ELR (cell line): ENCODE data around the gene SPSB2.

Source experiments
- DNase-seq: peaks from one replicate; pipeline ENCODE4 v3.0.0-alpha.2; 2015; ENCODE audit warnings: low read depth

SPSB2 gene

GRCh38 chr12:6832125-6832524, 41.0 kb downstream of the SPSB2 start:
- DNase-seq = no peak

DNA sequence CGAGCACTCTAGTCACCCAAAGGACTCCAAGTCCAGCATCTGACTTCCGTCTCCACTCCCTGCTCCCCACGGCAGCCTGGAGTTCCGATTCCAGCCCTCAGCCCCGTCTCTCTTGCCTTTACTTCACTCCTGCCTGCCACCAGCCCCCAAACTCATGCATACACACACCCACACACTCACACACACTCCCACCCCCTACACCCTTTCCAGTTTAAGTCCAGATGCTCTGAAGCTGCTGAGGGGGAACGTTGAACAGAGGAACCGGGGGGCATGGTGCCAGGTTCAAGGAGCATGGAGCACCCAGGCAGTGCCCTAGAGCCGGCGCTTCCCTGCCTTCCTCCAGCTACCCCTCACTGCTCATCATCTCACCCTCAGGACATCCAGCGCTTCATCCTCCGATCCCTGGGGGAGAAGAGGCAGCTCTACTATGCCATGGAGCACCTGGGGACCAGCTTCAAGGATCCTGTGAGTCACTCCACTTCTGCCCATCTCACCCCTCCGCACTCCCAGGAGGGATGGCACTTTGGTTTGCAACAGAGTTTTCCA, 41.6 kb downstream of the SPSB2 start:
- DNase-seq = no peak

DNA sequence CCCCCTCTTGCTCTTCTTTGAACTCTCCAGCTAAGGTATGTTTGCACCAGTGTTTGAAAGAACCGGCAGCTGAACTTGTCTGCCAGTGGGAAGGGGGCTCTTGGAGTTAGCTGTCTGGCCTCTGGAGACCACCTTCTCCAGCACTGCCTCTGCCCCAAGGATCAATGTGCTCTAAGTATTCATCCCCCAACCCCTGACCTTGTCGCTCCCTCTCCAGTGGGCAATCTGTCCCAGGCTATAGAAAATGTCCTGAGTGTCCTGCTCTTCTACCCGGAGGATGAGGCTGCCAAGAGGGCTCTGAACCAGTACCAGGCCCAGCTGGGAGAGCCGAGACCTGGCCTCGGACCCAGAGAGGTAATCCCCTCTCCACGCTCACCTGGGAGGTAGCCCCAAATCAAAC, 42.1 kb downstream of the SPSB2 start:
- no peak for DNase-seq

DNA sequence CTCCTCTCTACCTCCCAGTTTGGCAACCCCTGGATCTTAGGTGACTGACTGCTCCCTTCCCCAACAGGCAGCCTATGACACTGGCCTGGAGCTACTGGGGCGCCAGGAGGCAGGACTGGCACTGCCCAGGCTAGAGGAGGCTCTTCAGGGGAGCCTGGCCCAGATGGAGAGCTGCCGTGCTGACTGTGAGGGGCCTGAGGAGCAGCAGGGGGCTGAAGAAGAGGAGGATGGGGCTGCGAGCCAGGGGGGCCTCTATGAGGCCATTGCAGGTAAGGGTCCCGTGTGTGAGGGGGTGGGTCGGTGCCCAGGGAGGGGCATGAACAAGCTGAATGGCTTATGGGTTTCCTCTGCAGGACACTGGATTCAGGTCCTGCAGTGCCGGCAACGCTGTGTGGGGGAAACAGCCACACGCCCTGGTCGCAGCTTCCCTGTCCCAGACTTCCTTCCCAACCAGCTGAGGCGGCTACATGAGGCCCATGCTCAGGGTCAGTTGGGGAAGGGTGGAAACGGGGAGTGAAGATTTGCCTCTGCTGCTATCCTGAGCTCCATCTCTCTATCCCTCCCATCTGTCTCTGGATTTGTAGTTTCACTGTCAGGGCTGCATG, 42.7 kb downstream of the SPSB2 start:
- no peak for DNase-seq

GRCh38 chr12:6829536-6830220, 43.4 kb downstream of the SPSB2 start:
- DNase-seq = peak; percentile 66

DNA sequence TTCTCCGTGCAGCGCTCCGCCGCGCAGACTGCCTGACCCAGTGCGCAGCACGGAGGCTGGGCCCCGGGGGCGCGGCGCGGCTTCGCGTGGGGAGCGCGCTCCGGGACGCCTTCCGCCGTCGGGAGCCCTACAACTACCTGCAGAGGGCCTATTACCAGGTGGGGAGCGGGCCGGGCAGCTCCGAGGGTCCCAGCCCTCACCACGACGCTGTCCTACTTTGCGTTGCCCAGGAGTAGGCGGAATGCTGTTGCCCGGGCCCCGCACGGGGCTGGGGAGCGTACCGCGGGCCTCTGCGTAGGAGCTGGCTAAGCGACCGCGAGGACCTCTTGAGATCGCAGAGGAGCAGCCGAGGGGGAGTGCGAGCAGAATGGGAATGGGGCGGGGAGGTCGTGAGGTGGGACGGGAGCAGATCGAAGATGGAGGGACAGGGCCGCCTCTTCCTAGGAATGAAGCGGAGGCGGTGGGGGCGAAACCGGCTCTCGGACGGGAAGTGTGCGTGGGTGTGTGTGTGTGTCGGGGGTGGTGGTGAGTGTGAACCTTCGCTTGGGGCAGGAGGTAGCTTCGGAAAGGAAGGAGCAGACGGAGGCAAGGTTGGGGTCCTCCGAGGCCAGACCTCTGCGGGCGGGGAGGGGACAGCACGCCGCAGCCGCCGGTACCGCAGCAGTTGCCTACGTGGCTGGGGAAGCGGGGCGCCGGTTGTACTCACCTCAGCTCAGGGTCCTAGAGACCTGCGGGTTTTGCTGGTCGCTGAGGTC, 44.1 kb downstream of the SPSB2 start:
- peak; percentile 56 for DNase-seq

GRCh38 chr12:6827982-6828780, 44.9 kb downstream of the SPSB2 start, which contains the start of gene P3H3:
Gene P3H3, plus strand, starts transcription at chr12:6828407. Its CDS starts 34 bp downstream, at chr12:6828441.
- peak; percentile 76 for DNase-seq

GRCh38 chr12:6827437-6827911, 45.6 kb downstream of the SPSB2 start:
- DNase-seq = peak; percentile 87

DNA sequence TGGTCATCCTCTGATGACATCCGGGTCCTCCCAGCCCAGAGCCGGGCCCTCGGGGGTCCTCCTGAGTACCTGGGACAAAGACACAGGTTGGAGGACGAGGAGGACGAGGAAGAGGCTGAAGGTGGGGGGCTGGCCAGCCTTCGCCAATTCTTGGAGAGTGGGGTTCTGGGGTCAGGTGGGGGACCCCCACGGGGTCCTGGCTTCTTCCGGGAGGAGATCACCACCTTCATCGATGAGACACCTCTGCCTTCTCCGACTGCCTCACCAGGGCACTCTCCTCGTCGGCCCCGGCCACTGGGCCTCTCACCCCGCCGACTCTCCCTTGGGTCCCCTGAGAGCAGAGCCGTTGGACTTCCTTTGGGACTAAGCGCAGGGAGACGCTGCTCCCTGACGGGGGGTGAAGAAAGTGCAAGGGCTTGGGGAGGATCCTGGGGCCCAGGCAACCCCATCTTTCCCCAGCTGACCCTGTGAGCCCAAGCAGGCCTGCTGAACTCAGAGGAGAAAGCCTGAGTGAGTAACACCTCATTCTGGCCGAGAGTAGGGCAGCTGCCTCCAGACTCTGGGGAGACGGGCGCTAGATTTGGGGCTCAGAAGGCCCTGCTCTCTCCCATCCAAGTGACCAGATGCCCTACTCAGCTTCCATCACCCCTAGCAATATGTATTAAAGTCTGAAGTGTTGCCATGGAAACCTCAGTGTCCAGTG, 46.2 kb downstream of the SPSB2 start:
- DNase-seq = no peak

DNA sequence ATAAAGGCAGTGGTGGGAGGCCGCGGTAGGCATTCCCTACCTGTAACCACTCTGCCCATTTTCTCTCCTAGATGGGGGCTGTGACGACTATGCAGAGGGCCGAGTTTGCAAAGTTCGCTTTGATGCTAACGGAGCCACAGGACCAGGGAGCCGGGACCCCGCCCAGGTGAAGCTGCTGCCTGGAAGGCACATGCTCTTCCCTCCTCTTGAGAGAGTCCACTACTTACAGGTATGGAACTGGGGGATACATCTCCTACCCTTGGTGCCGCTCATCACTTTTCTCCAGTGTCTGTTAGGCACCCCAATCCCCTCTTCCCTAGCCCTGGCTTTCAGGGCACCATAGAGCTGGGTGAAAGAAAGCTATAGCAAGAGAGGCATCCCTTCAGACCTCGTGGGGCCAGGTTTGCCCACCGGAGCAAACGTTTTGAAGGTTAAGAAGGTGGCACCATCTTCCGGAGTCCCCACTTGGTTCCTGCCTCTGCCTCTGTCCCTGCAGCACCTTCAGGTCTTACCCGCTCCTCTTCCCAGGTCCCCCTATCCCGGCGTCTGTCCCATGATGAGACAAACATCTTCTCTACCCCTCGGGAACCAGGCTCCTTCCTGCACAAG, 46.9 kb downstream of the SPSB2 start:
- DNase-seq = no peak

GRCh38 chr12:6825398-6826124, 47.5 kb downstream of the SPSB2 start:
- peak; percentile 88 for DNase-seq

GRCh38 chr12:6824901-6825381, 48.2 kb downstream of the SPSB2 start:
- DNase-seq = peak; percentile 75

GRCh38 chr12:6824085-6824775, 48.9 kb downstream of the SPSB2 start:
- no peak for DNase-seq

DNA sequence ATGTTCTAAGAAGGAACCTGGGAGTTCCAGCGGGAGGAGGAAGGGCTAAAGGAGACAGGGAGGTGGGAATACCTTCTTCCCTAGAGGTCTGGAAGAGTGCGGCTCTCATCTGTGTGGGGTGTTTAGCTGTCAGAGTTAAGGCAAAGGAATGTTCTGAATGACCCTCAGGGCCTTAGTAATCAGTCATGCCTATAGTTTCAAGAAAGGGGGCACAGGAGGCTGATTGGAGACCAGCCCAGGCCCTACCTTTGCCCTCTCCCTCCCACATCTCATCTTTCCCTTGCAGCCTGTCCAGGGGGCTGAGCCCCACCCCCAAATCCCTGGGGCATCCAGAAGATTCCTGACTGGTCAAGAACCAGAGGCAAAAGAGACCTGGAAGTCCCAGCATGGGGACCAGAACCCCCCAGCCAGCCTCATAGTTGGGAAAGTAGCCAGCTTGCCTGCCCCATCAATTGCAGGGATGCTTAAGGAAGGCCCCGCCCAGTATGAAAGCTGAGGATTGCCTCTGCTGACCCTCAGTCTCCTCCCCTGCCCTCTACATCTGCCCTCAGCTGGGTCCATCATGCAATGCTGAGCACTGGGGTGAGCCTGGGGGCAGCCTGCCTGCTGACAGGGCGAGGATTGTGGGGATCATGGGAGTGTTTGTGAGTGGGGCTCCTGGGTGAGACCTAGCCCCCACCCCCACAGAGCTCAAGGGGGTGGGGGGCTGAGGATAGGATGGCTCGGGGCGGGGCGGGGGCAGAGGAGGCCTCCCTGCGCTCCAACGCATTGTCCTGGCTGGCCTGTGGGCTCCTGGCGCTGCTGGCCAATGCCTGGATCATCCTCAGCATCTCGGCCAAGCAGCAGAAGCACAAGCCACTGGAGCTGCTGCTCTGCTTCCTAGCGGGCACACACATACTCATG, 49.7 kb downstream of the SPSB2 start:
- DNase-seq = peak; percentile 32

GRCh38 chr12:6822426-6823135, 50.5 kb downstream of the SPSB2 start:
- DNase-seq = no peak

GRCh38 chr12:6821591-6822425, 51.3 kb downstream of the SPSB2 start, which contains the start of gene GPR162:
Gene GPR162, plus strand, starts transcription at chr12:6821821. Its CDS starts 2,078 bp downstream, at chr12:6823899.
- DNase-seq = peak; percentile 49
